A549 (cell line): Measurements from ENCODE around the gene TNNI3K.

Experiments used
- JUNB ChIP-seq: fragments of >200 bp; sonication (Bioruptor Twin); formaldehyde crosslinking; IDR thresholded peaks from 2 replicates; pipeline ENCODE4 v1.6.1; 2016
- TF ChIP-seq, protein P1 (sequence below): fragments of >200 bp; sonication (Bioruptor Twin); formaldehyde crosslinking; IDR thresholded peaks from 3 replicates; pipeline ENCODE4 v1.5.1; 2016

DNA sequence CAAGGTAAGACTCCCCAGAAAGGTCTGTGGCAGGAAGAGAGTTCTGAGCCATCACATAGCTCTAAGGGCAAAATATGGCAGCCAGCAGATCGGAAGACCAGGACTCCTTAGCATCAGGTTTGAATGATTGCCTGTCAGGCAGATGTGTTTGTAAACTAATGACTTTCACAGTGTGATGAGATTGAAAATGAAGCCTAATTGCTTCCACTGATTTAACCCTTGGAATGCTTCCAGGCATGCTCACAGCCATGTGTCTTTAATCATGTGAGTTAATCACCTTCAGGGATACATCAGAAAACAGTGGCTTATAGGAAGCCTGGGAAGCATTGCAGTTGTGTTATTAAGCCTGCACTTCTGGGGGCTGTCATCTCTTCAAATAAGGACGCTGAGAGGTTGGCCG, 194.4 kb downstream of the TNNI3K start:
- TF ChIP-seq, protein P1, sequence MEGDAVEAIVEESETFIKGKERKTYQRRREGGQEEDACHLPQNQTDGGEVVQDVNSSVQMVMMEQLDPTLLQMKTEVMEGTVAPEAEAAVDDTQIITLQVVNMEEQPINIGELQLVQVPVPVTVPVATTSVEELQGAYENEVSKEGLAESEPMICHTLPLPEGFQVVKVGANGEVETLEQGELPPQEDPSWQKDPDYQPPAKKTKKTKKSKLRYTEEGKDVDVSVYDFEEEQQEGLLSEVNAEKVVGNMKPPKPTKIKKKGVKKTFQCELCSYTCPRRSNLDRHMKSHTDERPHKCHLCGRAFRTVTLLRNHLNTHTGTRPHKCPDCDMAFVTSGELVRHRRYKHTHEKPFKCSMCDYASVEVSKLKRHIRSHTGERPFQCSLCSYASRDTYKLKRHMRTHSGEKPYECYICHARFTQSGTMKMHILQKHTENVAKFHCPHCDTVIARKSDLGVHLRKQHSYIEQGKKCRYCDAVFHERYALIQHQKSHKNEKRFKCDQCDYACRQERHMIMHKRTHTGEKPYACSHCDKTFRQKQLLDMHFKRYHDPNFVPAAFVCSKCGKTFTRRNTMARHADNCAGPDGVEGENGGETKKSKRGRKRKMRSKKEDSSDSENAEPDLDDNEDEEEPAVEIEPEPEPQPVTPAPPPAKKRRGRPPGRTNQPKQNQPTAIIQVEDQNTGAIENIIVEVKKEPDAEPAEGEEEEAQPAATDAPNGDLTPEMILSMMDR, result no peak
- no peak for TF ChIP-seq JUNB
